Astrocyte of the cerebellum (primary cell): Measurements from ENCODE around the gene RNF32.

Experiments
- DNase-seq: peaks from one replicate; pipeline ENCODE4 v3.0.0-alpha.2; 2011; ENCODE audit warnings: low read depth
- H3K4me3 ChIP-seq: 2 replicates; pipeline ENCODE4 v1.5.1; 2011; ENCODE audit warnings: mild to moderate bottlenecking, low read depth, low read length, moderate library complexity
- CTCF ChIP-seq: IDR thresholded peaks from 2 replicates; pipeline ENCODE4 v1.5.1; 2012; ENCODE audit warnings: low read length, low read depth, moderate library complexity, mild to moderate bottlenecking; ENCODE audit errors: missing control alignments
- in situ Hi-C: cut with HindIII; loops from 2 replicates; pipeline ENCODE4 v1.10.0; 2017; ENCODE audit warnings: low sequenced_read_pairs

RNF32 gene

GRCh38 chr7:156655983-156656382, 15.4 kb downstream of the RNF32 start:
- in situ Hi-C loops = no loop called here
- H3K4me3 ChIP-seq = no peak overlapping the region
- TF ChIP-seq CTCF = no peak
- DNase-seq = no peak

- in situ Hi-C loops = no loop called here
- DNase-seq = no peak
Measured at GRCh38 chr7:156656598-156656997, 16.0 kb downstream of the RNF32 start.

GRCh38 chr7:156657681-156658080, 17.1 kb downstream of the RNF32 start:
- no peak for TF ChIP-seq CTCF
- in situ Hi-C loops = no loop called here
- no peak overlapping the region for H3K4me3 ChIP-seq
- no peak for DNase-seq

More at GRCh38 chr7:156656598-156656997, 16.0 kb downstream of the RNF32 start:
- TF ChIP-seq CTCF = no peak
- H3K4me3 ChIP-seq = no peak overlapping the region

GRCh38 chr7:156659203-156659602, 18.6 kb downstream of the RNF32 start:
- no peak for DNase-seq
- in situ Hi-C loops = no loop called here
- H3K4me3 ChIP-seq = no peak overlapping the region
- no peak for TF ChIP-seq CTCF

- no peak for TF ChIP-seq CTCF
- in situ Hi-C loops = no loop called here
- no peak for DNase-seq
- no peak overlapping the region for H3K4me3 ChIP-seq
Measured at GRCh38 chr7:156659961-156660360, 19.4 kb downstream of the RNF32 start.

GRCh38 chr7:156661637-156662036, 21.1 kb downstream of the RNF32 start:
- no peak overlapping the region for H3K4me3 ChIP-seq
- TF ChIP-seq CTCF = no peak
- in situ Hi-C loops = no loop called here
- DNase-seq = no peak

GRCh38 chr7:156662277-156662676, 21.7 kb downstream of the RNF32 start:
- no peak overlapping the region for H3K4me3 ChIP-seq
- no peak for TF ChIP-seq CTCF
- in situ Hi-C loops = no loop called here
- DNase-seq = no peak
